BLaER1 treated with 17β-estradiol and CSF1 and Interleukin-3, amounts not matched to agents 10 nM and 100 nM (cell line): ENCODE measurements around the gene BCLAF1.
"Not testable (repeated sequence)": the region's sequence is repeated elsewhere in the genome, so short reads cannot be mapped to it uniquely, and the experiment has no call there.

Experiments used
- H3K27ac ChIP-seq, 11 experiments: shearing (Covaris generic); formaldehyde crosslinking; 2 replicates each; pipeline ENCODE4 v1.8.1; 2022
- H3K27me3 ChIP-seq, 11 experiments: shearing (Covaris generic); formaldehyde crosslinking; 2 replicates each; pipeline ENCODE4 v1.8.1; 2022
- H3K36me3 ChIP-seq, 11 experiments: shearing (Covaris generic); formaldehyde crosslinking; 2 replicates each; pipeline ENCODE4 v1.8.1; 2022
- H3K4me1 ChIP-seq, 10 experiments: shearing (Covaris generic); formaldehyde crosslinking; 2 replicates each; pipeline ENCODE4 v1.8.1; 2022
- H3K4me2 ChIP-seq, 11 experiments: shearing (Covaris generic); formaldehyde crosslinking; 2 replicates each; pipeline ENCODE4 v1.8.1; 2022
- H3K4me3 ChIP-seq, 10 experiments: shearing (Covaris generic); formaldehyde crosslinking; 2 replicates each; pipeline ENCODE4 v1.8.1; 2022
- H3K9ac ChIP-seq, 11 experiments: shearing (Covaris generic); formaldehyde crosslinking; 2 replicates each; pipeline ENCODE4 v1.8.1; 2022
- H3K9me3 ChIP-seq, 11 experiments: shearing (Covaris generic); formaldehyde crosslinking; replicated peaks in 1 of 11; 2 replicates each; pipeline ENCODE4 v1.8.1; 2022
- H4K20me1 ChIP-seq, 11 experiments: shearing (Covaris generic); formaldehyde crosslinking; 2 replicates each; pipeline ENCODE4 v1.8.1; 2022
- Cebpa-rat ChIP-seq, 11 experiments: shearing (Covaris generic); IDR thresholded peaks; 2 replicates each; pipeline ENCODE4 v1.8.1; 2022

Gene BCLAF1

DNA sequence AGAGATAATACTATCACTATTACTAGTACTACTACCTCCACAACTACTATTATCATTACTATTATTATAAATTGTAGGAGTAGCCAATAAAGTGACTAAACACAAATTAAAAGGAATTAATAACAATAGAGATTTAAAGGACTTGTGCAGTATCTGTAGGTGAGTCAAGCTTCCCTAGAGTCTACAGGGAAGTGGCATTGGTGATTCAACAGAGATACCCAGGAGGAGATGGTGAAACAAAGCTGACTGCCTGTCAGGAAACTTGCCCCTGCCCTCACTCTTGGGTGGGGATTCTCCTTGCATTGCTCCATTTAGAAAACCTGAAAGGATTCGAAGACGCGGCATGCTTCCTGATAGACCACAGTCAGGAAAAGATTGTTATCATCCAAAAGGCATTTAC is 23.3 kb upstream of the BCLAF1 start:
- no peak overlapping the region for H3K4me3 ChIP-seq
- H4K20me1 ChIP-seq: no peaks in the 10 kb centered on the region
- no peaks in the 10 kb centered on the region for H3K27me3 ChIP-seq
- no peak for TF ChIP-seq Cebpa-rat (IDR thresholded peaks at IDR 0.05)
- H3K9me3 ChIP-seq: no peaks in the 10 kb centered on the region
- no peak overlapping the region for H3K9ac ChIP-seq
- H3K4me1 ChIP-seq: no peaks in the 10 kb centered on the region
- no peaks in the 10 kb centered on the region for H3K36me3 ChIP-seq
- no peak overlapping the region for H3K27ac ChIP-seq
- H3K4me2 ChIP-seq: no peak overlapping the region

GRCh38 chr6:136309729-136310311 is 20.2 kb upstream of the BCLAF1 start:
- no peak for TF ChIP-seq Cebpa-rat (IDR thresholded peaks at IDR 0.05)
- no peaks in the 10 kb centered on the region for H3K36me3 ChIP-seq
- no peaks in the 10 kb centered on the region for H3K4me1 ChIP-seq
- no peak overlapping the region for H3K27ac ChIP-seq
- no peaks in the 10 kb centered on the region for H4K20me1 ChIP-seq
- H3K9me3 ChIP-seq: no peaks in the 10 kb centered on the region
- no peak overlapping the region for H3K9ac ChIP-seq
- H3K4me3 ChIP-seq: no peak overlapping the region
- H3K4me2 ChIP-seq: no peak overlapping the region
- H3K27me3 ChIP-seq: no peaks in the 10 kb centered on the region

DNA sequence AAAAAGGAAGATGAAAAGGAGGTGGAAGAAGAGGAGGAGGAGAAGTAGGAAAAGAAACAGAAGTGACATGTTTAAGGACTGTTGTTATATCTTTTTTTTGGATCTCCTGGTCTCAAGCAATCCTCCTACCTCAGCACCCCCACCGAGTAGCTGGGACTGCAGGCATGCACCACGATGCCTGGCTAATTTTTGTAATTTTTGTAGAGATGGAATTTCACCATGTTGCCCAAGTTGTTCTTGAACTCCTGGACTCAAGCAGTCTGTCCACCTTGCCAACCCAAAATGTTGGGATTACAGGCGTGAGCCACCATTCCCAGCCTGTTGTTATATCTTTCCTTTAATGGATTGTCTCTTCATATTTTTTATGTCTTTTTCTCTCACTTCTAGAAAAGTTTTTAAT is 19.5 kb upstream of the BCLAF1 start:
- Histone ChIP-seq H3K36me3 (no peaks in the 10 kb centered on the region), H4K20me1 (no peaks in the 10 kb centered on the region), H3K9me3 (no peaks in the 10 kb centered on the region), H3K27ac (no peak overlapping the region), H3K27me3 (no peaks in the 10 kb centered on the region), H3K4me1 (no peaks in the 10 kb centered on the region), H3K4me2 (no peak overlapping the region), H3K4me3 (no peak overlapping the region), H3K9ac (no peak overlapping the region)
- TF ChIP-seq Cebpa-rat (IDR thresholded peaks at IDR 0.05): no peak

GRCh38 chr6:136308469-136308868 is 18.8 kb upstream of the BCLAF1 start:
- not testable (repeated sequence) for H3K9me3 ChIP-seq, H3K27me3 ChIP-seq, H4K20me1 ChIP-seq, H3K9ac ChIP-seq, H3K4me3 ChIP-seq, H3K27ac ChIP-seq, H3K4me2 ChIP-seq, H3K36me3 ChIP-seq, H3K4me1 ChIP-seq

DNA sequence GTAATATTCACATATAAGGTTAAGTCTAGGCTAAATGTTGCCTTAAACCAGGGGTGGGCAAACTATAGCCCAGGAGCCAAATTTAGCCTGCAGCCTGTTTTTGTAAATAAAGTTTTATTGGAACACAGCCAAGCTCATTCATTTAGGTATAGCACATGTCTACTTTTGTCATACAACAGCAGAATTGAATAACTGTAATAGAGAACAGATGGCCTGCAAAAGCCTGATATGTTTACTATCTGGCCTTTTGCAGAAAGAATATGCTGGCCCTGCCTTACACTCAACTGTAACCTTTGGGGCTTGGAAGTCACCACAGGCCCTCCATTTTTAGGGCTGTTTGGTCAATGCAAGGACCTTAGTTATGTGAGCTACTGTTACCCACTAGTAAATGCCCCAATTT is 17.7 kb upstream of the BCLAF1 start:
- H3K27ac ChIP-seq: no peak overlapping the region
- no peak overlapping the region for H3K9ac ChIP-seq
- H3K36me3 ChIP-seq: no peaks in the 10 kb centered on the region
- H3K4me3 ChIP-seq: no peak overlapping the region
- no peak overlapping the region for H3K4me2 ChIP-seq
- H4K20me1 ChIP-seq: no peaks in the 10 kb centered on the region
- H3K9me3 ChIP-seq: 0 out of 22 replicates have a peak, but pooled peaks cover 0 to 6% (median 0%) of the 10 kb centered on the region in 11 experiments
- H3K4me1 ChIP-seq: peaks cover 0 to 8% (median 0%) of the 10 kb centered on the region in 10 experiments; a peak in 3 of 20 replicates
- no peaks in the 10 kb centered on the region for H3K27me3 ChIP-seq
- TF ChIP-seq Cebpa-rat (IDR thresholded peaks at IDR 0.05): no peak

DNA sequence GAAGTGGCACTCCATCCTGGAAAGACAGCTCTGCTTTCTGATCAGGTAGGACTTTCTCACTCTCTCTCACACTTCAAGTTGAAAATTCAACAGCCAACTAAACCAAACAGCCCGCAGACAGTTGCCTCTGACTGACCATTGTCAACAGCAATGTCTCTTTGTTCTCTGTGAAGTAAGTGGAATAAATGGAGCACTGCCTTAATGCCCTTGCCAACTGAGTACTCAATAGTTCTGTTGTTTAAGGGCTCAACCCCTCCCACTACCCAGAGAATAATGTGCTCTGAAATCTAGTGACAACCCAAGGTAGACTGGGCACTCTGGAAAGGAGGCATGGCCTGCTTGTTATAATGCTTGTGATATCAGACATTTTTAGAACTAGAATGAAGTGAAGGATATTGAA is 16.8 kb upstream of the BCLAF1 start:
- Histone ChIP-seq H3K9ac (no peak overlapping the region), H3K4me1 (peaks cover 0 to 8% (median 0%) of the 10 kb centered on the region in 10 experiments; a peak in 3 of 20 replicates), H3K4me2 (no peak overlapping the region), H3K27ac (no peak overlapping the region), H3K36me3 (no peaks in the 10 kb centered on the region), H4K20me1 (no peaks in the 10 kb centered on the region), H3K9me3 (peaks cover 0 to 6% (median 0%) of the 10 kb centered on the region in 11 experiments; a peak in 1 of 22 replicates), H3K27me3 (no peaks in the 10 kb centered on the region), H3K4me3 (no peak overlapping the region)
- TF ChIP-seq Cebpa-rat (IDR thresholded peaks at IDR 0.05): no peak

DNA sequence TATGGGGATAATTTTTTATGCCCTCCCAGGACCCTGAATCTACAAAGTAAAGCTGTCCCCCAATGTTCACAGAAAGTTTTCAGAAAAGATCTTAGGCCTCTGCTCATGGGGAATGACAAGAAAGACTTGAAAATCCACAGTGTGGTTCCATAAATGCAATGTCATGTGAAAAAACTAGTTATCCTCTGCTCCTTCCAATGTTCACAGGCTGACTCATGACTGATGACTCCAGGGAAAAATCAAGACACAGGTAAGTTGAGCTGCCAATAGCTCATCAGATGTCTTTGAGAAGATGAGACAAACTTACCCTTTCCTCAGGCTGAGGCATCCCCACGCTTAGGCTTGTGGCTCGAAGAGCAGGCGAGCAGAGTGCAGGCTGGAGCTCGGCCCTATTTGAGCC is 14.8 kb upstream of the BCLAF1 start:
- H3K27ac ChIP-seq: no peak overlapping the region
- no peaks in the 10 kb centered on the region for H3K36me3 ChIP-seq
- H3K4me1 ChIP-seq: peaks cover 0 to 8% (median 0%) of the 10 kb centered on the region in 10 experiments; a peak in 3 of 20 replicates
- H3K9me3 ChIP-seq: peaks cover 0 to 6% (median 0%) of the 10 kb centered on the region in 11 experiments; a peak in 1 of 22 replicates
- no peaks in the 10 kb centered on the region for H4K20me1 ChIP-seq
- H3K4me2 ChIP-seq: no peak overlapping the region
- H3K4me3 ChIP-seq: no peak overlapping the region
- no peaks in the 10 kb centered on the region for H3K27me3 ChIP-seq
- H3K9ac ChIP-seq: no peak overlapping the region
- no peak for TF ChIP-seq Cebpa-rat (IDR thresholded peaks at IDR 0.05)

DNA sequence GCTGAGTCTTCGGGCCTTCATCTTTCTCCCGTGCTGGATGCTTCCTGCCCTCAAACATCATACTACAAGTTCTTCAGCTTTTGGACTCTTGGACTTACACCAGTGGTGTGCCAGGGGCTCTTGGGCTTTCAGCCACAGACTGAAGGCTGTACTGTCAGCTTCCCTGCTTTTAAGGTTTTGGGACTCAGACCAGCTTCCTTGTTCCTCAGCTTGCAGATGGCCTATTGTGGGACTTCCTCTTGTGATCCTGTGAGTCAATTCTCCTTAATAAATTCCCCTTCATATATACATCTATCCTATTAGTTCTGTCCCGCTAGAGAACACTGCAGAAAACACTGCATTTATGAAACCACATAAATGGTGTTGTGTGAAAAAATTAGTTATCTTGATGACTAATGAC is 13.9 kb upstream of the BCLAF1 start:
- TF ChIP-seq Cebpa-rat (IDR thresholded peaks at IDR 0.05): no peak
- Histone ChIP-seq H3K27ac (no peak overlapping the region), H3K4me1 (peaks cover 0 to 8% (median 0%) of the 10 kb centered on the region in 10 experiments; a peak in 3 of 20 replicates), H3K27me3 (no peaks in the 10 kb centered on the region), H3K4me2 (peak overlapping the region in 2 of 11 experiments; percentile 5 to 36; a peak in 2 of 22 replicates), H3K4me3 (no peak overlapping the region), H3K9ac (no peak overlapping the region), H4K20me1 (no peaks in the 10 kb centered on the region), H3K9me3 (peaks cover 0 to 6% (median 0%) of the 10 kb centered on the region in 11 experiments; a peak in 1 of 22 replicates), H3K36me3 (no peaks in the 10 kb centered on the region)

DNA sequence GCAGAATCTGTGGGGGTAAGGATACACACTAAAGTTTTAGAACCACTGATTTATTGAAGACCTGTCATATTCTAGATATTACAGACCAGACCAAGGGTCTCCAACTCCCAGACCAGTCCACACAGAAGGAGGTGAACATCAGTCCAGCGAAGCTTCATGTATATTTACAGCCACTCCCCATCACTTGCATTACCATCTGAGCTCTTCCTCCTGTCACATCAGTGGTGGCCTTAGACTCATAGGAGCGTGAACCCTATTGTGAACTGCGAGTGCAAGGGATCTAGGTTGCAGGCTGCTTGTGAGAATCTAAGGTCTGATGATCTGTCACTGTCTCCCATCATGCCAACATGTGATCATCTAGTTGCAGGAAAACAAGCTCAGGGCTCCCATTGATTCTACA is 5.0 kb upstream of the BCLAF1 start:
- no peak overlapping the region for H3K4me2 ChIP-seq
- no peak overlapping the region for H3K4me3 ChIP-seq
- H3K9ac ChIP-seq: no peak overlapping the region
- H3K27ac ChIP-seq: no peak overlapping the region
- no peaks in the 10 kb centered on the region for H3K27me3 ChIP-seq
- peaks cover 13 to 21% (median 16%) of the 10 kb centered on the region in 10 experiments for H3K4me1 ChIP-seq
- no peaks in the 10 kb centered on the region for H3K36me3 ChIP-seq
- TF ChIP-seq Cebpa-rat (IDR thresholded peaks at IDR 0.05): no peak
- no peaks in the 10 kb centered on the region for H3K9me3 ChIP-seq
- H4K20me1 ChIP-seq: no peaks in the 10 kb centered on the region

- Histone ChIP-seq H3K4me3 (peak overlapping the region; percentile 74 to 98 (median 88)), H3K36me3 (peaks cover 0 to 29% (median 19%) of the 10 kb centered on the region in 11 experiments; a peak in 14 of 22 replicates), H3K27me3 (no peaks in the 10 kb centered on the region), H3K9ac (peak overlapping the region; percentile 95 to 100 (median 99)), H3K4me1 (peaks cover 40 to 46% (median 43%) of the 10 kb centered on the region in 10 experiments), H4K20me1 (peaks cover 36 to 40% (median 37%) of the 10 kb centered on the region in 11 experiments), H3K27ac (peak overlapping the region; percentile 98 to 100 (median 99)), H3K9me3 (no peaks in the 10 kb centered on the region), H3K4me2 (peak overlapping the region; percentile 79 to 95 (median 86))
- TF ChIP-seq Cebpa-rat (IDR thresholded peaks at IDR 0.05): no peak
Observed at GRCh38 chr6:136290410-136291010, 864 bp upstream of the BCLAF1 start.
